ACC112 (cell line): Measurements from ENCODE around the gene AVPR1B.

ENCODE experiments used
- H2AFZ ChIP-seq: fragments of 200-600 bp; sonication (generic); one replicate; pipeline ENCODE4 v1.6.0; 2017; ENCODE audit warnings: antibody characterized with exemption, low read length; ENCODE audit not compliant: unreplicated experiment
- H3K27ac ChIP-seq: fragments of 200-600 bp; sonication (generic); 2 replicates; pipeline ENCODE4 v1.5.1; 2014; ENCODE audit warnings: low read depth, mild to moderate bottlenecking, antibody characterized with exemption, low read length, moderate library complexity
- H3K27me3 ChIP-seq: fragments of 200-600 bp; sonication (generic); 2 replicates; pipeline ENCODE4 v1.6.1; 2014; ENCODE audit warnings: mild to moderate bottlenecking, antibody characterized with exemption, low read length, moderate library complexity, mixed read lengths; ENCODE audit not compliant: insufficient read depth
- H3K36me3 ChIP-seq: fragments of 200-600 bp; sonication (generic); 2 replicates; pipeline ENCODE4 v1.6.1; 2016; ENCODE audit warnings: mild to moderate bottlenecking, antibody characterized with exemption, low read length, moderate library complexity, mixed read lengths; ENCODE audit not compliant: insufficient read depth
- H3K4me1 ChIP-seq: fragments of 200-600 bp; sonication (generic); one replicate; pipeline ENCODE4 v1.6.1; 2016; ENCODE audit warnings: low read length, mixed read lengths; ENCODE audit not compliant: insufficient read depth, unreplicated experiment, control insufficient read depth
- H3K4me3 ChIP-seq: fragments of 200-600 bp; sonication (generic); 2 replicates; pipeline ENCODE4 v1.5.1; 2014; ENCODE audit warnings: mild to moderate bottlenecking, low read depth, low read length
- H3K79me2 ChIP-seq: fragments of 200-600 bp; sonication (generic); one replicate; pipeline ENCODE4 v1.6.0; 2016; ENCODE audit warnings: low read length; ENCODE audit not compliant: control insufficient read depth, unreplicated experiment, insufficient read depth

Gene AVPR1B

GRCh38 chr1:206112600-206113301, 4.4 kb downstream of the AVPR1B start:
- H3K4me1 ChIP-seq, result no peaks in the 10 kb centered on the region
- H3K27ac ChIP-seq, result no peak overlapping the region
- no peak overlapping the region for H3K4me3 ChIP-seq
- no peaks in the 10 kb centered on the region for H3K79me2 ChIP-seq
- no peak overlapping the region for H2AFZ ChIP-seq
- no peaks in the 10 kb centered on the region for H3K36me3 ChIP-seq
- peaks cover 50% of the 10 kb centered on the region for H3K27me3 ChIP-seq

GRCh38 chr1:206111271-206111927, 5.8 kb downstream of the AVPR1B start:
- Histone ChIP-seq H2AFZ (no peak overlapping the region), H3K4me1 (peaks cover under 1% of the 10 kb centered on the region), H3K27ac (no peak overlapping the region), H3K79me2 (no peaks in the 10 kb centered on the region), H3K4me3 (no peak overlapping the region), H3K36me3 (no peaks in the 10 kb centered on the region), H3K27me3 (peaks cover 41% of the 10 kb centered on the region)

DNA sequence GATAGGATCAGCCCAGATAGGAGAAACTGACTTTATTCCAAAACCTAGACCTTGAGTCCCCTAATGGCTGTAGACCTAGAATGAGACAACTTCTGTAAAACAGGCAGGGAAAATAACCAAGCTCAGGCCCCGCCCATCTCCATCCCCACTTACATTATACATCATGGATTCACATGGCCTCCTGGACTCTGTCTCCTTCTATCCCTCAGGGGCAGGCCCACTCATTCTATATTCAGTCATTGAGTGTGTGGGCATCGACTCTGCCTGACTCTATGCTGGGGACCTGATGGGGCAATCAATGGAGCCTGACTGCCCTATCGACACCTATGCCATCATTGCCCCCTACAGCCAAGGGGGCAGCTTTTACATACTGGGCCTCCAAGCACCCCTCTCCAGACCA, 6.4 kb downstream of the AVPR1B start:
- Histone ChIP-seq H3K27ac (no peak overlapping the region), H3K79me2 (no peaks in the 10 kb centered on the region), H3K4me1 (peaks cover 4% of the 10 kb centered on the region), H3K27me3 (peaks cover 37% of the 10 kb centered on the region), H3K36me3 (no peaks in the 10 kb centered on the region), H3K4me3 (no peak overlapping the region), H2AFZ (no peak overlapping the region)

DNA sequence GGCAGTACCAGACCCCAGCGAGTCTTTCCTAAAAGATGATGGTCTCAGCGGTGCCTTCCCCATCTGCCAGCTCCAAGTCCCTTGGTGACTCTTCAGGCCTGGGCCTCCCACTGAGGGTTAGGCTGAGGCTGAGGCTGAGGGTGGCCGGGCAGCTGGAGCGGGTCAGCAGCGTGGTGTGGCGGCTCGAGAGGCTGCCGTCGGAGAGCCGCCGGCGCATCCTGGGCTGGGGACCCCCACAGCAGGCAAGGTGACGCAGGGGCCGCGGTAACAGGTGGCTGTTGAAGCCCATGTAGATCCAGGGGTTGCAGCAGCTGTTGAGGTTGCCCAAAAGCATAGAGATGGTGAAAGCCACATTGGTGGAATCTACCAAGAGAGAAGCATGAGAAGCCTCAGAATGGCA, 7.0 kb downstream of the AVPR1B start:
- Histone ChIP-seq H2AFZ (no peak overlapping the region), H3K4me1 (peaks cover 4% of the 10 kb centered on the region), H3K27me3 (peaks cover 32% of the 10 kb centered on the region), H3K4me3 (no peak overlapping the region), H3K27ac (no peak overlapping the region), H3K79me2 (no peaks in the 10 kb centered on the region), H3K36me3 (no peaks in the 10 kb centered on the region)

DNA sequence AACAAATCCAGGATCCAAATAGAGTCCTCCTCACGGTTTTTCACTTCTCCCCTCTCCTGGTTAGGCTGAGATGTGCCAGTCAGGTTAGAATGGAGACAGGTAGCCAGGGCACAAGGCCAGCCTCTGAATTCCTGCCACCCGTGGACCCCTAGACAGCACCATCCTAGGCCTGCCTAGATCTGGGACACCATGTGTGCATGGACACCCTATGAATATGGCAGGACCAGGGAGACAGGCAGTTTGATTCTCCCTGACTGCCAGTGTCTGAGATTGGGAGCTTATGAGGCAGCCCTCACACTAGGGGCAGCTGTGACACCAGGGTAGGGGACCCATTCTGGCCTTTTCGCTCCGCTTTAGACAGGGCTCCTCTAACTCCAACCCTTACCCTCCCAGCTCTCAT, 7.5 kb downstream of the AVPR1B start:
- Histone ChIP-seq H3K4me1 (peaks cover 4% of the 10 kb centered on the region), H3K27ac (no peak overlapping the region), H3K36me3 (no peaks in the 10 kb centered on the region), H3K27me3 (peaks cover 30% of the 10 kb centered on the region), H2AFZ (no peak overlapping the region), H3K4me3 (no peak overlapping the region), H3K79me2 (no peaks in the 10 kb centered on the region)

DNA sequence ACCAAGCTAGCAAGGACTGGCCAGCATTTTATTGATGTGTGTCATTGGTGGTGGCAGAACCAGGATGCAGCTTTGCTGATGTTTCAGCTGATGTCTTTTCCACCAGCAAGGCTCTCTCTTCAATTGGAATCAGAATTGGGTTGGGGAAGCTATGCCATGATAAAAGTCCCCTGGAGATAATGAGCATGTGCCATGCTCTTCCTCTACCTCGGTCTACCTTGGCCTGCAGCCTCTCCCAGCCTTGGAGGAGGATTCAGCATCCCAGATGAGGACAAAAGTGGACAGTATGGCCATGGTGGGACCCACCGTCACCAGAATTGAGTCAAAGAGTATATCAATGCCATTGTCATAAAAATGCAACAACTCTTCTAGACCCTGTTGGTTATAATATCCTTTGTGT, 8.6 kb downstream of the AVPR1B start:
- peaks cover 4% of the 10 kb centered on the region for H3K4me1 ChIP-seq
- H3K27ac ChIP-seq, result no peak overlapping the region
- H3K27me3 ChIP-seq, result peaks cover 23% of the 10 kb centered on the region
- H3K79me2 ChIP-seq, result no peaks in the 10 kb centered on the region
- H2AFZ ChIP-seq, result no peak overlapping the region
- H3K36me3 ChIP-seq, result no peaks in the 10 kb centered on the region
- H3K4me3 ChIP-seq, result no peak overlapping the region

DNA sequence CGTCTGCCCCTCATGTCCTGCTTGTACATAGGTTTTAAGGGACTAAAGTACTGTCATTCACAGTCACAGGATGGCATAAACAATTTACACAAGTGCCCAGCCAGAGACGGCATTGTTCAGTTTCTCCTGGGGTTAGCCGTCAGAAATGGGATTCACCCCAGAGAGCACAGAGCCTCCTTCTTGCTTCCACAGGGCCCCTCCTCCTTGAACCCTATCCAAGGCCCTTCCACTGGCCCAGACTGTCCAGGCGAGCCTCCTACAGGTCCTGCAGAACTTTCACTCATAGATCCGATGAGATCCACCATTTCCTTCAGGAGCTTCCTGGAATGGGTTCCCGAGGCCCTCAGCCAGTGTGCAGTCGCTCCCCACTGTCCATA, 10.0 kb downstream of the AVPR1B start:
- Histone ChIP-seq H3K79me2 (no peaks in the 10 kb centered on the region), H3K4me1 (peaks cover 4% of the 10 kb centered on the region), H2AFZ (no peak overlapping the region), H3K36me3 (no peaks in the 10 kb centered on the region), H3K27ac (no peak overlapping the region), H3K27me3 (peaks cover 19% of the 10 kb centered on the region), H3K4me3 (no peak overlapping the region)

DNA sequence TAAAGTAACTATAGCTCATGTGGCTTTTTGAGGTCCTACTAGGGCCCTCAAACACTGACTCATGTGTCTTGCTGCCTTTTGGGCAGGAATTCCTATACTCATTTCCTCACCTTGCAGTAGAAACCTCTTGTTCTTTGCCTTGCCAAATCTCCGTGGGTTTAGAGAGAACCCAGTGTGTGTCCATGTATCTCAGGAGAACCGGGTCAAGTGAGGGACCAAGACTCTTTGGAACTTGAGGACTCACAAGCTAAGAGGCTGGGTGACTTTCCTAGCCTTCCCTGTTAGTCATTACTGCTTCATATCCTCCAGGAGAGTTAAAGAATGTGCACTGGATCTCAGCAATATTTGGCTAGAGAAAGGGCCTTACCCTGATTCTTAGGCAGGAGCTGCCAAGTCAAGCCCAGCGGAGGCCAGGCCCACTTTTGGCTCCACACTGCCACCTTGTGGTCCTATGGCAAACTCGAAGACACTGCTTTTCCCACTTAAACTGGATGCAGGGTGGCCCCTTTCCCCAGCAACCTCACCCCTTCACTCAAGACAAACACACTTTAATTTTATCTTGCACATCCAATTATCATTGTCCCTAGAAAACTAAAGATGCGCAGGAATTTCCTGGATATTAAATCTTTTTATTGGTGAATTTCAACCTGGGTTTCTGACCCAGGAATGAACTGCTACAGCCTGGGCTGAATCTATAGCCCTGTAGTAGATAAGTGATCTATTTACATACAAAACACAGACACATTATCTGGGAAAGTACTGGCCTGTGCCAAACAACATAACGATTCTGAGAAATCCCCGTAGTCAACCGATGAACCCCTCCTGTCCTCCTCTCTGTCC, 10.6 kb downstream of the AVPR1B start:
- Histone ChIP-seq H3K4me1 (peaks cover 4% of the 10 kb centered on the region), H3K36me3 (no peaks in the 10 kb centered on the region), H2AFZ (no peak overlapping the region), H3K79me2 (no peaks in the 10 kb centered on the region), H3K4me3 (no peak overlapping the region), H3K27me3 (peaks cover 22% of the 10 kb centered on the region), H3K27ac (no peak overlapping the region)

GRCh38 chr1:206105464-206105995, 11.7 kb downstream of the AVPR1B start:
- no peak overlapping the region for H2AFZ ChIP-seq
- no peaks in the 10 kb centered on the region for H3K36me3 ChIP-seq
- H3K27me3 ChIP-seq, result peaks cover 28% of the 10 kb centered on the region
- no peak overlapping the region for H3K27ac ChIP-seq
- H3K4me1 ChIP-seq, result peaks cover 4% of the 10 kb centered on the region
- H3K4me3 ChIP-seq, result no peak overlapping the region
- H3K79me2 ChIP-seq, result no peaks in the 10 kb centered on the region

DNA sequence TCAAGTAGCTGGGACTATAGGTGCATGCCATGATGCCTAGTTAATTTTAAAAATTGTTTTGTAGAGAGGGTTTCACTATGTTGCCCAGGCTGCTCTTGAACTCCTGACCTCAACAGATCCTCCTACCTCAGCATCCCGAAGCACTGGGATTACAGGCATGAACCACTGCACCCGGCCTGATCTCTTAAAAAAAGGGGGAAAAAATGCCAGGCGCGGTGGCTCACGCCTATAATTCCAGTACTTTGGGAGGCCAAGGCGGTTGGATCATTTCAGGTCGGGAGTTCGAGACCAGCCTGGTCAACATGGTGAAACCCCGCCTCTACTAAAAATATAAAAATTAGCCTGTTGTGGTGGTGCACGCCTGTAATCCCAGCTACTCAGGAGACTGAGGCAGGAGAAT, 13.2 kb downstream of the AVPR1B start:
- H3K4me3 ChIP-seq, result no peak overlapping the region
- H3K4me1 ChIP-seq, result peaks cover 4% of the 10 kb centered on the region
- no peak overlapping the region for H3K27ac ChIP-seq
- no peak overlapping the region for H2AFZ ChIP-seq
- no peaks in the 10 kb centered on the region for H3K79me2 ChIP-seq
- peaks cover 40% of the 10 kb centered on the region for H3K27me3 ChIP-seq
- H3K36me3 ChIP-seq, result no peaks in the 10 kb centered on the region
